GM11168 (cell line): ENCODE data around the gene COPS3.

Experiments used
- in situ Hi-C: fragments of 300-500 bp; cut with MboI; formaldehyde crosslinking; loops from one replicate; pipeline ENCODE4 v1.12.0; 2022; ENCODE audit warnings: low sequenced_read_pairs; ENCODE audit not compliant: unreplicated experiment

The COPS3 gene

DNA sequence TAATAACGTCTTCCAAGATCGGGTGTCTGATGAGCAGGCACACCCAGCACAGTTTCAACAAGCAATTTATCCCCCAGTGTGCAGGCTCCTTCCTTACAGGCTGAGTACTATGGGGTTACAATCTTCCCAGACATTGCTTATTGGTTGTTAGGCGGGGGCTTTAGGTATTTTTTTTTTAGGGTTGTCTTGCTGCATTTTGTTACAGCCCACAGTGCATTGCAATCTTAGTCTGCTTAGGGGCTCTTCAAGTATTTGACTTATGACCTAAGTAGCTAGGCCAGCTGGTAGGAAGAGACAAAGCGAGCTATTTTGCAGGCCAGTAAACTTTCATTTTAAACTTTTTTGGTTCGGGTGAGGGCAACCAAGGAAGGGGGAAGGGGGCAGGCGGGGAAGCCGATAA lies 80.7 kb downstream of the COPS3 start:
- in situ Hi-C loops = no loop called here

DNA sequence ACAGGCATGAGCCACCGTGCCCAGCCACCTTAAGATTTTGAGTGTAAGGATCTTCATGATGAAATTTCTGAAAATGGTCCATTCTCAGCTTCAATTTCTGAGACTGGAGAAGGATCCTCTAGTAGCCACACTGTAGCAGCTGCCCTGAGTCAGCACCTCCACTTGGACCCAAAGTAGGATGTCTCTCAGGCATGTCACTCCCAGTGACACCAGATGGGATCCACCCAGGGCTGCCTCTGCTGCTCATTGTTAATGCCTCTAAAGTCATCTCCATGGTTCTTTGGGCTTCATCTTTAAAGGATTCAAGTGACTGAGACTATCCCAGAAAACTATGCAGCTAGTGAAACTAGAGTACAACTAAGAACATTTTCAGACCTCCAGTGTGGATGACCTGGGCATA lies 82.8 kb downstream of the COPS3 start:
- in situ Hi-C loops = no loop called here

DNA sequence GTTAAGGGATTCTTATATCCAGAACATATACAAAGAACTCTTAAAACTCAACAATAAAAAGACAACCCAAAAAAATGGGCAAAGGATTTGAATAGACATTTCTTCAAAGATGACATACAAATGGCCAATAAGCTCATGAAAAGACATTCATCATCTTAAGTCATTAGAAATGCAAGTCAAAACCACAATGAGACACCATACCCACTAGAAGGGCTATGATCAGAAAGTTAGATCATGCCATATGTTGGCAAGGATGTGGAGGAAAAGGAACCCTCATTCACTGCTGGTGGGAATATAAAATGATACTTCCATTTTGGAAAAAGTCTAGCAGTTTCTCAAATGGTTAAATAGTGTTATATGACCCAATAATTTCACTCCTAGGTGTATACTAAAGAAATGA lies 84.3 kb downstream of the COPS3 start:
- in situ Hi-C loops = no loop called here
